Measurements from ENCODE around the gene UBXN11.

DNA sequence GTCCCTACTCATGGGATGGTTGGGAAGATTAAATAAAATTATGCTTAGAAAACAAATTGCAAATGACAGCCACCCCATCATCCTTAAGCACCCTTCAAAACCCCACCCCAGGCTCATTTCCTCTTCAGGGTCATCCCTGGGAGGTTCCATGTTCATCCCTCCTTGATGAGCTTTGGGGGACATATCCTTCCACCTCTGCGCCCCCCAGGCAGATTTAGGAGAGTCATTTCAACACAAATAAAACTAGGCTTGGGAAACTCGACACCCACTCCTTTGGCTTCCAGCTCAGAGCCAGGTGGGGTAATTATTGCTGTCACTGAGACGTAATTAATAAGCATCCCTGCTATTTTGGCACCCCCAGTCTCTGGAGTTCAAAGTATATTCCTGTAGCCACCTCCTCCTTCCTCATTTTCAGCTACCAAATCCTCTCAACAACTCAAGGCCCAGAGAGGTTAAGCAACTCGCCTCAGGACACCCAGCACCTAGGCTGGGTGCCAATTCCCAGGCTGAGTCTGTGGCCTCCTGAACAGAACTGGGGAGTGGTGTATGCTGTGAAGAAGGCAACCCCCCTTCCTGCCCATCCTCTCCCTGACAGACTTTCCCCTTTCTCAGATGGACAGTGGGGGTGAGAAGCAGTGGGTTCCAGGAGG lies 46.9 kb upstream of the UBXN11 start:
- TF ChIP-seq CTCF (IDR thresholded peaks at IDR 0.05) = no peak
- no peak for TF ChIP-seq POLR2A (IDR thresholded peaks at IDR 0.05)

Data from heart left ventricle (tissue), 13 donors.